Transverse colon (tissue), 4 donors: ENCODE results near the gene SHISAL1.
A peak's percentile ranks its signal among the peaks of the same experiment; 100 is the strongest.

Experiments used
- EP300 ChIP-seq: sonication (generic); formaldehyde crosslinking; IDR thresholded peaks from one replicate; pipeline ENCODE4 v1.6.1; 2017; ENCODE audit warnings: antibody characterized with exemption, low read depth
- POLR2A ChIP-seq: fragments of 450-650 bp; IDR thresholded peaks from one replicate; pipeline ENCODE4 v1.6.1; 2016; ENCODE audit warnings: antibody characterized with exemption, mild to moderate bottlenecking, moderate library complexity
- POLR2AphosphoS5 ChIP-seq, 3 donors: sonication (generic); formaldehyde crosslinking; IDR thresholded peaks; one replicate each; pipeline ENCODE4 v1.6.1; 2016; ENCODE audit warnings: antibody characterized with exemption in 3 of 3
- TF ChIP-seq, protein P1 (sequence below), 5 experiments: fragments of 200-600 bp in 3 of 5; fragments of 450-650 bp in 2 of 5; sonication (generic) in 3 of 5; IDR thresholded peaks; 1 replicate in 2 of 5; 2 replicates in 3 of 5; pipeline ENCODE4 v1.5.1; 2016 to 2017; ENCODE audit warnings: antibody characterized with exemption in 5 of 5, inconsistent platforms in 3 of 5, mild to moderate bottlenecking in 2 of 5, moderate library complexity in 1 of 5

DNA sequence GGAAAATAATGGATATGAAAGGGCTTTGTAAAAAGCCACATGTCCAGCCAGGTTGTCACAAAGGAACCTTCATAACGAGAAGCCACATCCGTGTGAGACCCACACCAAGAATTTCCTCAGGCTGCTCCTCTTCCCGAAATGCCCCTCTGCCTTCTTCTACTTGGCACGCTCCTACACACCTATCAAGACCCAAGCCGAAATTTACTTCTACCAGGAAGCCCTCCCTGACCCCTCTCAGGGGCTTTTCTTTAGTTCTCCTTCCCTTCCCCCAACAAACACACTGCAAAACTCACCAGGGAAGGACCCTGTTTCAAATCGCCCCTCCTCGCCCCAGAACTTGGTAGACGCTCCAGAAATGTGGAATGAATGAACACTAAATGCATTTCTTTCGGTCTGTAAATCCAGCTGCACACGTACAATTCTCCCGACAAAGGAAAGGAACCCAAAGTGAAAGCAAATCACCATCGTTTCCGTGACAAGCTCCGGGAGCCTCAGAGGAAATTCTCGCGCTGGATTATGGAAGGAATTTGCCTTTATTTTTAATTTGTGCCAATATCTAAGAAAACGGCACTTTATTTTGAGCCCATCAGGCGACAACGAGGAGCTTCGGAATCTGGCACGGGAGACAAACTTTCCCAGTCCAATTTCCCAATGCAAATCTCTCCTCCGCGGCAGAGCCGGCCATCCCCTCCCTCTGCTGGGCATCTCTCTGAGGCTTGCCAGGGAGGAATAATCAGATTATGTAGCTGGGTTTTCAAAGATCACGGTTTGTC, 13.2 kb upstream of the SHISAL1 start:
- TF ChIP-seq, protein P1, sequence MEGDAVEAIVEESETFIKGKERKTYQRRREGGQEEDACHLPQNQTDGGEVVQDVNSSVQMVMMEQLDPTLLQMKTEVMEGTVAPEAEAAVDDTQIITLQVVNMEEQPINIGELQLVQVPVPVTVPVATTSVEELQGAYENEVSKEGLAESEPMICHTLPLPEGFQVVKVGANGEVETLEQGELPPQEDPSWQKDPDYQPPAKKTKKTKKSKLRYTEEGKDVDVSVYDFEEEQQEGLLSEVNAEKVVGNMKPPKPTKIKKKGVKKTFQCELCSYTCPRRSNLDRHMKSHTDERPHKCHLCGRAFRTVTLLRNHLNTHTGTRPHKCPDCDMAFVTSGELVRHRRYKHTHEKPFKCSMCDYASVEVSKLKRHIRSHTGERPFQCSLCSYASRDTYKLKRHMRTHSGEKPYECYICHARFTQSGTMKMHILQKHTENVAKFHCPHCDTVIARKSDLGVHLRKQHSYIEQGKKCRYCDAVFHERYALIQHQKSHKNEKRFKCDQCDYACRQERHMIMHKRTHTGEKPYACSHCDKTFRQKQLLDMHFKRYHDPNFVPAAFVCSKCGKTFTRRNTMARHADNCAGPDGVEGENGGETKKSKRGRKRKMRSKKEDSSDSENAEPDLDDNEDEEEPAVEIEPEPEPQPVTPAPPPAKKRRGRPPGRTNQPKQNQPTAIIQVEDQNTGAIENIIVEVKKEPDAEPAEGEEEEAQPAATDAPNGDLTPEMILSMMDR (IDR thresholded peaks at IDR 0.05): peak in 4 of 5 experiments; percentile 18 to 42 (median 28)
- no peak for TF ChIP-seq POLR2A
- TF ChIP-seq POLR2AphosphoS5 (IDR thresholded peaks at IDR 0.05): no peak
- TF ChIP-seq EP300: no peak
